H1 (cell line): ENCODE measurements around the gene ELL. TPM values are rescaled to one million over a fixed set of nuclear protein-coding genes. Genes with fewer than 3 reads are reported as not detected.

Experiments
- CTCF ChIA-PET: fragments of 300-600 bp; sonication (Branson Sonifier 250); formaldehyde crosslinking; loops from one replicate; lab custom pipeline; 2021; ENCODE audit not compliant: partially characterized antibody; lab: Charles Lee
- POLR2A ChIA-PET: fragments of 300-600 bp; sonication (Branson Sonifier 250); formaldehyde crosslinking; loops from one replicate; lab custom pipeline; 2021; ENCODE audit warnings: inconsistent platforms; ENCODE audit not compliant: partially characterized antibody; lab: Charles Lee
- DNase-seq, 2 experiments: peaks; one replicate each; pipeline versions ENCODE4 v3.0.0 to v3.0.0-alpha.2; 2010 to 2022; ENCODE audit warnings: low spot score in 2 of 2, low read depth in 1 of 2, mixed read lengths in 1 of 2
- FAIRE-seq: peaks from 2 replicates; lab custom pipeline; 2011; peaks lifted over from hg19 to GRCh38; lab: Jason Lieb, UNC
- H2AFZ ChIP-seq: 2 replicates; pipeline ENCODE4 v1.8.1; 2012; ENCODE audit warnings: low read length, inconsistent platforms
- H2AK5ac ChIP-seq: 2 replicates; pipeline ENCODE4 v1.6.1; 2013; ENCODE audit warnings: low read depth, low read length
- H2BK120ac ChIP-seq: replicated peaks from 2 replicates; pipeline ENCODE3; 2013; ENCODE audit warnings: low read depth, low read length, inconsistent platforms
- H2BK12ac ChIP-seq: 2 replicates; pipeline ENCODE4 v1.6.1; 2013; ENCODE audit warnings: low read depth, low read length
- H2BK15ac ChIP-seq: 2 replicates; pipeline ENCODE4 v1.6.1; 2013; ENCODE audit warnings: low read length
- H2BK20ac ChIP-seq: 2 replicates; pipeline ENCODE4 v1.6.1; 2013; ENCODE audit warnings: low read length
- H2BK5ac ChIP-seq: 2 replicates; pipeline ENCODE4 v1.6.1; 2013; ENCODE audit warnings: low read depth, low read length
- H3K14ac ChIP-seq: 2 replicates; pipeline ENCODE4 v1.6.1; 2013; ENCODE audit warnings: inconsistent platforms; ENCODE audit not compliant: insufficient read length
- H3K18ac ChIP-seq: 2 replicates; pipeline ENCODE4 v1.6.1; 2013; ENCODE audit warnings: low read length; ENCODE audit errors: extremely low read depth
- H3K23ac ChIP-seq: 2 replicates; pipeline ENCODE4 v1.6.1; 2013; ENCODE audit warnings: inconsistent platforms; ENCODE audit not compliant: insufficient read length
- H3K23me2 ChIP-seq: 2 replicates; pipeline ENCODE4 v1.6.1; 2013; ENCODE audit warnings: low read depth, low read length
- H3K27ac ChIP-seq: 2 replicates; pipeline ENCODE4 v1.6.1; 2011; ENCODE audit warnings: low read depth, low read length, inconsistent platforms
- H3K27me3 ChIP-seq, 4 experiments: replicated peaks in 1 of 4; 1 replicate in 1 of 4; 2 replicates in 3 of 4; pipeline versions ENCODE4 v1.6.1 to v1.8.1; 2011 to 2013; ENCODE audit warnings: low read length in 3 of 4, mild to moderate bottlenecking in 3 of 4, inconsistent platforms in 2 of 4, mixed read lengths in 2 of 4, moderate library complexity in 1 of 4; ENCODE audit not compliant: control insufficient read depth in 3 of 4, insufficient read depth in 3 of 4; ENCODE audit errors: extremely low read depth in 1 of 4
- H3K36me3 ChIP-seq, 4 experiments: 2 replicates each; pipeline versions ENCODE4 v1.6.1 to v1.8.1; 2011 to 2013; ENCODE audit warnings: mild to moderate bottlenecking in 4 of 4, low read length in 3 of 4, moderate library complexity in 2 of 4, control low read depth in 1 of 4, inconsistent platforms in 1 of 4; ENCODE audit not compliant: insufficient read depth in 4 of 4, control insufficient read depth in 2 of 4
- H3K4ac ChIP-seq: replicated peaks from 2 replicates; pipeline ENCODE3; 2013; ENCODE audit warnings: low read length, low read depth, mixed read lengths, inconsistent platforms; ENCODE audit not compliant: insufficient read length
- H3K4me1 ChIP-seq, 4 experiments: replicated peaks in 1 of 4; 1 replicate in 1 of 4; 2 replicates in 3 of 4; pipeline versions ENCODE4 v1.6.1 to v1.8.1; 2011 to 2013; ENCODE audit warnings: low read length in 3 of 4, inconsistent platforms in 2 of 4, mixed read lengths in 1 of 4; ENCODE audit not compliant: insufficient read depth in 4 of 4, control insufficient read depth in 3 of 4
- H3K4me2 ChIP-seq, 2 experiments: 2 replicates each; pipeline versions ENCODE4 v1.6.1 to v1.8.1; 2011 to 2013; ENCODE audit warnings: low read depth in 2 of 2, low read length in 2 of 2, control low read depth in 1 of 2, inconsistent platforms in 1 of 2, mild to moderate bottlenecking in 1 of 2; ENCODE audit not compliant: insufficient read depth in 1 of 2
- H3K4me3 ChIP-seq, 4 experiments: fragments of 200-600, 300-600 bp in 1 of 4; sonication (generic), shearing (Covaris generic), sonication (Bioruptor Twin) in 1 of 4; 2 replicates each; pipeline versions ENCODE4 v1.5.1 to v1.8.1; 2011 to 2016; ENCODE audit warnings: low read length in 4 of 4, low read depth in 3 of 4, control low read depth in 2 of 4, inconsistent platforms in 2 of 4, mild to moderate bottlenecking in 2 of 4, mixed read lengths in 1 of 4, moderate library complexity in 1 of 4; ENCODE audit not compliant: insufficient read depth in 2 of 4; ENCODE audit errors: extremely low read depth in 1 of 4
- H3K56ac ChIP-seq: replicated peaks from 2 replicates; pipeline ENCODE3; 2013; ENCODE audit warnings: low read depth, mild to moderate bottlenecking, mixed read lengths, low read length, inconsistent platforms; ENCODE audit not compliant: insufficient read length
- H3K79me1 ChIP-seq: 2 replicates; pipeline ENCODE4 v1.6.1; 2013; ENCODE audit warnings: low read depth, low read length, control low read depth
- H3K79me2 ChIP-seq, 2 experiments: 2 replicates each; pipeline versions ENCODE4 v1.6.1 to v1.8.1; 2012 to 2013; ENCODE audit warnings: low read length in 2 of 2, mild to moderate bottlenecking in 2 of 2, inconsistent platforms in 1 of 2; ENCODE audit not compliant: insufficient read depth in 2 of 2, control insufficient read depth in 1 of 2
- H3K9ac ChIP-seq, 4 experiments: replicated peaks in 1 of 4; 1 replicate in 1 of 4; 2 replicates in 3 of 4; pipeline versions ENCODE4 v1.6.1 to v1.8.1; 2011 to 2013; ENCODE audit warnings: low read depth in 3 of 4, low read length in 3 of 4, control low read depth in 2 of 4, mild to moderate bottlenecking in 2 of 4, moderate library complexity in 2 of 4, inconsistent platforms in 1 of 4; ENCODE audit errors: extremely low read depth in 1 of 4
- H3K9me3 ChIP-seq, 2 experiments: 2 replicates each; pipeline versions ENCODE4 v1.6.1 to v1.8.1; 2012 to 2013; ENCODE audit warnings: mild to moderate bottlenecking in 2 of 2, moderate library complexity in 2 of 2, control low read depth in 1 of 2, inconsistent platforms in 1 of 2, low read depth in 1 of 2, low read length in 1 of 2, mixed read lengths in 1 of 2; ENCODE audit not compliant: insufficient read depth in 2 of 2
- H4K20me1 ChIP-seq, 2 experiments: replicated peaks in 1 of 2; 2 replicates each; pipeline versions ENCODE3 to v1.8.1; 2011 to 2013; ENCODE audit warnings: inconsistent platforms in 2 of 2, low read length in 2 of 2, mild to moderate bottlenecking in 1 of 2; ENCODE audit not compliant: insufficient read depth in 2 of 2, control insufficient read depth in 1 of 2
- H4K5ac ChIP-seq: 2 replicates; pipeline ENCODE4 v1.6.1; 2013; ENCODE audit warnings: low read length, low read depth, mixed read lengths, inconsistent platforms; ENCODE audit not compliant: insufficient read length
- H4K8ac ChIP-seq: 2 replicates; pipeline ENCODE4 v1.8.0; 2013; ENCODE audit warnings: mild to moderate bottlenecking, moderate library complexity, low read length, inconsistent platforms; ENCODE audit not compliant: insufficient read depth; ENCODE audit errors: extremely low read depth
- H4K91ac ChIP-seq: replicated peaks from 2 replicates; pipeline ENCODE3; 2013; ENCODE audit warnings: low read length, mixed read lengths, inconsistent platforms; ENCODE audit not compliant: insufficient read length
- KDM4A ChIP-seq: IDR thresholded peaks from one replicate; pipeline ENCODE4 v1.7.1; 2012; ENCODE audit warnings: low read depth, mild to moderate bottlenecking, moderate library complexity, low read length, inconsistent platforms; ENCODE audit not compliant: severe bottlenecking
- RBBP5 ChIP-seq: IDR thresholded peaks from 2 replicates; pipeline ENCODE4 v1.7.1; 2012; ENCODE audit warnings: low read depth, mild to moderate bottlenecking, inconsistent platforms, low read length, moderate library complexity, borderline replicate concordance
- WGBS, 2 experiments: shearing (Covaris generic) in 1 of 2; methylation state at CpG; one replicate each; pipeline versions ENCODE4 v1.1.6 to v1.1.7; 2013 to 2015; ENCODE audit warnings: low lambda C conversion rate in 2 of 2, mixed read lengths in 2 of 2, inconsistent platforms in 1 of 2, low coverage in 1 of 2, missing lambda C conversion rate in 1 of 2; ENCODE audit not compliant: insufficient replicate concordance in 2 of 2, insufficient coverage in 1 of 2, insufficient read length in 1 of 2; ENCODE audit errors: extremely low coverage in 1 of 2, missing lambda C conversion rate in 1 of 2; 5-methylcytosine and 5-hydroxymethylcytosine counted together
- polyA plus RNA-seq, 7 experiments: library from polyadenylated mRNA; depleted of rRNA in 3 of 7; stranded (reverse) in 5 of 7; unstranded in 2 of 7; fragments of >200 nt in 5 of 7; fragments of 200-250 nt in 2 of 7; gene quantifications; 1 replicate in 5 of 7; 2 replicates in 1 of 7; 4 replicates in 1 of 7; pipeline versions ENCODE4 v1.2.1 to v1.2.3, GENCODE V29; 2011 to 2013; ENCODE audit warnings: missing spikeins in 2 of 7, mixed read lengths in 2 of 7
- total RNA-seq: library from RNA; stranded (reverse); fragmentation: NEBNext Ultra II Directional; extraction: Animal tissue kit (Norgen Biotek cat#: 25700); gene quantifications from 2 replicates; pipeline ENCODE4 v1.2.1, GENCODE V29; 2021

Gene ELL
- total and polyA plus RNA-seq, 2 of the 8 experiments (the other 6 are each of a cell fraction or from before 2014, with no cell fraction given), result 5.2 to 10.5 TPM

- H3K14ac ChIP-seq, result no peak overlapping the region
- H3K56ac ChIP-seq, result no peak overlapping the region
- no peak overlapping the region for H2BK5ac ChIP-seq
- DNase-seq (no peak), FAIRE-seq (no peak)
- no peaks in the 10 kb centered on the region for H3K9me3 ChIP-seq
- 88% methylated on average over 8 of the region's 8 CpGs; no CpG with 5 or more reads in 1 of the 2 experiments for WGBS, 2 experiments
- H3K23ac ChIP-seq, result no peak overlapping the region
- H4K20me1 ChIP-seq, result peaks cover 12 to 40% of the 10 kb centered on the region in 2 experiments
- POLR2A ChIA-PET, result interaction anchor here (0.6 to 2.8 kb wide), 4 partner anchors 12 to 62 kb away, joined by 3 to 8 read pairs (median 4); partner anchors contain the start of genes ELL and UBA52
- H3K36me3 ChIP-seq, result no peaks in the 10 kb centered on the region
- CTCF ChIA-PET, result interaction anchor here (0.6 to 32.9 kb wide), 10 partner anchors 11 to 63 kb away, joined by 3 to 458 read pairs (median 4); partner anchors contain the start of gene ELL
- H2BK15ac ChIP-seq, result no peak overlapping the region
- peaks cover 33% of the 10 kb centered on the region for H3K79me1 ChIP-seq
- no peaks in the 10 kb centered on the region for H3K27me3 ChIP-seq
- no peak overlapping the region for H2AFZ ChIP-seq
- 0 out of 2 replicates have a peak overlapping the region, but pooled peaks have one; percentile 10 for H2BK20ac ChIP-seq
- no peak overlapping the region for H2BK120ac ChIP-seq
- no peak overlapping the region; a peak in 1 of 7 replicates for H3K9ac ChIP-seq
- no peak overlapping the region for H3K4me2 ChIP-seq
- no peak overlapping the region for H3K27ac ChIP-seq
- no peaks in the 10 kb centered on the region for H3K23me2 ChIP-seq
- no peak overlapping the region for H2AK5ac ChIP-seq
- TF ChIP-seq RBBP5 (no peak), KDM4A (no peak)
- no peak overlapping the region for H4K5ac ChIP-seq
- no peak overlapping the region for H2BK12ac ChIP-seq
- peaks cover 0 to 3% (median 0%) of the 10 kb centered on the region in 4 experiments; a peak in 1 of 7 replicates for H3K4me1 ChIP-seq
- no peak overlapping the region for H3K18ac ChIP-seq
- no peak overlapping the region for H4K91ac ChIP-seq
- H3K79me2 ChIP-seq, result peaks cover 0 to 58% of the 10 kb centered on the region in 2 experiments; a peak in 3 of 4 replicates
- H3K4me3 ChIP-seq, result no peak overlapping the region
- no peak overlapping the region for H3K4ac ChIP-seq
- H4K8ac ChIP-seq, result no peak overlapping the region
Observed at GRCh38 chr19:18510216-18510615, 11.7 kb downstream of the ELL start.
